IPS-18a (cell line): ENCODE results near the gene TAS1R1.
A peak's percentile ranks its signal among the peaks of the same experiment; 100 is the strongest.
"Not testable (repeated sequence)": the region's sequence is repeated elsewhere in the genome, so short reads cannot be mapped to it uniquely, and the experiment has no call there.

Experiments used
- H3K27ac ChIP-seq: one replicate; pipeline ENCODE4 v1.5.1; 2013; ENCODE audit warnings: low read length
- H3K27me3 ChIP-seq: one replicate; pipeline ENCODE4 v1.6.1; 2013; ENCODE audit warnings: mild to moderate bottlenecking, low read length; ENCODE audit not compliant: control insufficient read depth, insufficient read depth
- H3K36me3 ChIP-seq: one replicate; pipeline ENCODE4 v1.6.1; 2013; ENCODE audit warnings: low read depth, low read length; ENCODE audit not compliant: control insufficient read depth
- H3K4me1 ChIP-seq: one replicate; pipeline ENCODE4 v1.6.1; 2013; ENCODE audit warnings: low read depth, low read length; ENCODE audit not compliant: control insufficient read depth
- H3K4me3 ChIP-seq: one replicate; pipeline ENCODE4 v1.5.1; 2013; ENCODE audit warnings: low read length
- H3K9ac ChIP-seq: one replicate; pipeline ENCODE4 v1.6.1; 2013; ENCODE audit warnings: mild to moderate bottlenecking, low read length, moderate library complexity
- H3K9me3 ChIP-seq: one replicate; pipeline ENCODE4 v1.6.1; 2013; ENCODE audit warnings: low read depth, low read length; ENCODE audit not compliant: control insufficient read depth

TAS1R1 gene

GRCh38 chr1:6547301-6547700 lies 7.8 kb upstream of the TAS1R1 start:
- Histone ChIP-seq H3K9ac (no peak overlapping the region), H3K36me3 (peaks cover 62% of the 10 kb centered on the region), H3K9me3 (no peaks in the 10 kb centered on the region), H3K4me1 (no peaks in the 10 kb centered on the region), H3K4me3 (no peak overlapping the region), H3K27ac (no peak overlapping the region), H3K27me3 (no peaks in the 10 kb centered on the region)

GRCh38 chr1:6554031-6554906 lies 838 bp upstream of the TAS1R1 start, which contains the start of gene NOL9:
TSS of gene NOL9 (minus strand) at chr1:6554513. CDS start at chr1:6554502, 11 bp downstream.
- Histone ChIP-seq H3K4me1 (peaks cover 12% of the 10 kb centered on the region), H3K9me3 (no peaks in the 10 kb centered on the region), H3K27me3 (no peaks in the 10 kb centered on the region), H3K36me3 (peaks cover 11% of the 10 kb centered on the region), H3K4me3 (peak within 1 kb of the TSS; percentile 89), H3K27ac (no peak within 1 kb of the TSS), H3K9ac (peak within 1 kb of the TSS; percentile 91)

- H3K36me3 ChIP-seq: no peaks in the 10 kb centered on the region
- peaks cover 12% of the 10 kb centered on the region for H3K4me1 ChIP-seq
- no peak overlapping the region for H3K9ac ChIP-seq
- no peak overlapping the region for H3K4me3 ChIP-seq
- H3K9me3 ChIP-seq: no peaks in the 10 kb centered on the region
- H3K27me3 ChIP-seq: no peaks in the 10 kb centered on the region
- H3K27ac ChIP-seq: no peak overlapping the region
Observed at GRCh38 chr1:6557597-6557996, 2.5 kb downstream of the TAS1R1 start.

- not testable (repeated sequence) for H3K4me1 ChIP-seq, H3K27ac ChIP-seq, H3K4me3 ChIP-seq, H3K9ac ChIP-seq, H3K9me3 ChIP-seq, H3K27me3 ChIP-seq, H3K36me3 ChIP-seq
Observed at GRCh38 chr1:6559161-6559560, 4.1 kb downstream of the TAS1R1 start.

GRCh38 chr1:6560267-6560666 lies 5.2 kb downstream of the TAS1R1 start:
- no peaks in the 10 kb centered on the region for H3K4me1 ChIP-seq
- no peaks in the 10 kb centered on the region for H3K9me3 ChIP-seq
- H3K4me3 ChIP-seq: no peak overlapping the region
- no peaks in the 10 kb centered on the region for H3K36me3 ChIP-seq
- no peak overlapping the region for H3K9ac ChIP-seq
- H3K27me3 ChIP-seq: no peaks in the 10 kb centered on the region
- H3K27ac ChIP-seq: no peak overlapping the region

GRCh38 chr1:6569033-6569432 lies 13.9 kb downstream of the TAS1R1 start:
- H3K27ac ChIP-seq: no peak overlapping the region
- H3K36me3 ChIP-seq: no peaks in the 10 kb centered on the region
- H3K9me3 ChIP-seq: no peaks in the 10 kb centered on the region
- H3K27me3 ChIP-seq: no peaks in the 10 kb centered on the region
- H3K9ac ChIP-seq: no peak overlapping the region
- no peak overlapping the region for H3K4me3 ChIP-seq
- no peaks in the 10 kb centered on the region for H3K4me1 ChIP-seq

- H3K27me3 ChIP-seq: no peaks in the 10 kb centered on the region
- H3K4me3 ChIP-seq: no peak overlapping the region
- H3K27ac ChIP-seq: no peak overlapping the region
- H3K9me3 ChIP-seq: no peaks in the 10 kb centered on the region
- H3K9ac ChIP-seq: no peak overlapping the region
- H3K4me1 ChIP-seq: no peaks in the 10 kb centered on the region
- H3K36me3 ChIP-seq: no peaks in the 10 kb centered on the region
Observed at GRCh38 chr1:6570100-6570499, 15.0 kb downstream of the TAS1R1 start.

GRCh38 chr1:6570987-6571386 lies 15.9 kb downstream of the TAS1R1 start:
- no peaks in the 10 kb centered on the region for H3K27me3 ChIP-seq
- H3K9ac ChIP-seq: no peak overlapping the region
- no peaks in the 10 kb centered on the region for H3K4me1 ChIP-seq
- H3K4me3 ChIP-seq: no peak overlapping the region
- no peaks in the 10 kb centered on the region for H3K36me3 ChIP-seq
- H3K27ac ChIP-seq: no peak overlapping the region
- no peaks in the 10 kb centered on the region for H3K9me3 ChIP-seq

GRCh38 chr1:6572653-6573383 lies 17.7 kb downstream of the TAS1R1 start:
- no peak overlapping the region for H3K4me3 ChIP-seq

GRCh38 chr1:6574025-6574620 lies 19.0 kb downstream of the TAS1R1 start:
- Histone ChIP-seq H3K36me3 (no peaks in the 10 kb centered on the region), H3K9me3 (no peaks in the 10 kb centered on the region), H3K4me3 (no peak overlapping the region), H3K9ac (no peak overlapping the region), H3K27me3 (no peaks in the 10 kb centered on the region), H3K27ac (no peak overlapping the region), H3K4me1 (no peaks in the 10 kb centered on the region)

More at GRCh38 chr1:6572653-6573383, 17.7 kb downstream of the TAS1R1 start:
- H3K27ac ChIP-seq: no peak overlapping the region
- no peaks in the 10 kb centered on the region for H3K27me3 ChIP-seq
- H3K9me3 ChIP-seq: no peaks in the 10 kb centered on the region
- H3K36me3 ChIP-seq: no peaks in the 10 kb centered on the region
- H3K4me1 ChIP-seq: no peaks in the 10 kb centered on the region
- H3K9ac ChIP-seq: no peak overlapping the region

- H3K27ac ChIP-seq: no peak overlapping the region
- no peak overlapping the region for H3K4me3 ChIP-seq
- no peak overlapping the region for H3K9ac ChIP-seq
- no peaks in the 10 kb centered on the region for H3K36me3 ChIP-seq
- H3K27me3 ChIP-seq: no peaks in the 10 kb centered on the region
- H3K4me1 ChIP-seq: no peaks in the 10 kb centered on the region
- H3K9me3 ChIP-seq: no peaks in the 10 kb centered on the region
Observed at GRCh38 chr1:6574818-6575217, 19.7 kb downstream of the TAS1R1 start.
